GM19238 (cell line): ENCODE measurements around the gene FAM118A.
"Not testable (repeated sequence)": the region's sequence is repeated elsewhere in the genome, so short reads cannot be mapped to it uniquely, and the experiment has no call there.

ENCODE experiments used
- DNase-seq: peaks from one replicate; pipeline ENCODE4 v3.0.0; 2011; ENCODE audit warnings: low spot score; ENCODE audit not compliant: insufficient read length

FAM118A gene

GRCh38 chr22:45308957-45309421, 745 bp upstream of the FAM118A start:
- DNase-seq = no peak

- no peak for DNase-seq
Observed at GRCh38 chr22:45310331-45310976, 720 bp downstream of the FAM118A start.

GRCh38 chr22:45310977-45311531, 1.3 kb downstream of the FAM118A start:
- no peak for DNase-seq

- no peak for DNase-seq
Observed at GRCh38 chr22:45312415-45312814, 2.7 kb downstream of the FAM118A start.

GRCh38 chr22:45312856-45313255, 3.1 kb downstream of the FAM118A start:
- no peak for DNase-seq

- no peak for DNase-seq
Observed at GRCh38 chr22:45314054-45314721, 4.5 kb downstream of the FAM118A start.

GRCh38 chr22:45314786-45315185, 5.1 kb downstream of the FAM118A start:
- no peak for DNase-seq

- no peak for DNase-seq
Observed at GRCh38 chr22:45316796-45317526, 7.2 kb downstream of the FAM118A start.

GRCh38 chr22:45317551-45318167, 7.9 kb downstream of the FAM118A start:
- no peak for DNase-seq

- peak; percentile 76 for DNase-seq
Observed at GRCh38 chr22:45318168-45318557, 8.4 kb downstream of the FAM118A start.

- peak; percentile 28 for DNase-seq
Observed at GRCh38 chr22:45318558-45319323, 9.0 kb downstream of the FAM118A start.

GRCh38 chr22:45319324-45319685, 9.6 kb downstream of the FAM118A start:
- DNase-seq = no peak

- no peak for DNase-seq
Observed at GRCh38 chr22:45320357-45320976, 10.7 kb downstream of the FAM118A start.

GRCh38 chr22:45321827-45322226, 12.1 kb downstream of the FAM118A start:
- no peak for DNase-seq

- DNase-seq = no peak
Observed at GRCh38 chr22:45322873-45323525, 13.3 kb downstream of the FAM118A start.

- no peak for DNase-seq
Observed at GRCh38 chr22:45323695-45324094, 14.0 kb downstream of the FAM118A start.

GRCh38 chr22:45324311-45324711, 14.6 kb downstream of the FAM118A start:
- no peak for DNase-seq

GRCh38 chr22:45328261-45328660, 18.5 kb downstream of the FAM118A start:
- not testable (repeated sequence) for DNase-seq

- no peak for DNase-seq
Observed at GRCh38 chr22:45328822-45329529, 19.2 kb downstream of the FAM118A start.
